Liver (tissue), 9 donors: ENCODE results near the gene ZNF160. TPM values are rescaled to one million over a fixed set of nuclear protein-coding genes. Genes with fewer than 3 reads are reported as not detected.
A peak's percentile ranks its signal among the peaks of the same experiment; 100 is the strongest.

ENCODE experiments used
- DNase-seq: peaks from one replicate; pipeline ENCODE4 v3.0.0-alpha.2; 2017; ENCODE audit warnings: low spot score
- H3K27ac ChIP-seq, 2 donors: one replicate each; pipeline ENCODE4 v1.7.0; 2013; ENCODE audit warnings: inconsistent platforms in 2 of 2, low read length in 2 of 2, control low read depth in 1 of 2, low read depth in 1 of 2, mild to moderate bottlenecking in 1 of 2
- H3K27me3 ChIP-seq, 4 donors: one replicate each; pipeline versions ENCODE4 v1.6.1 to v1.7.0; 2013; ENCODE audit warnings: low read length in 3 of 4, inconsistent platforms in 1 of 4, mild to moderate bottlenecking in 1 of 4, moderate library complexity in 1 of 4; ENCODE audit not compliant: control insufficient read depth in 4 of 4, insufficient read depth in 4 of 4
- H3K36me3 ChIP-seq, 4 donors: one replicate each; pipeline versions ENCODE4 v1.6.1 to v1.7.0; 2013; ENCODE audit warnings: low read length in 3 of 4, mild to moderate bottlenecking in 3 of 4, low read depth in 1 of 4, moderate library complexity in 1 of 4; ENCODE audit not compliant: control insufficient read depth in 4 of 4, insufficient read depth in 3 of 4
- H3K4me1 ChIP-seq, 4 donors: one replicate each; pipeline versions ENCODE4 v1.6.1 to v1.7.0; 2013; ENCODE audit warnings: low read length in 3 of 4, mild to moderate bottlenecking in 3 of 4, moderate library complexity in 1 of 4; ENCODE audit not compliant: control insufficient read depth in 4 of 4, insufficient read depth in 4 of 4
- H3K4me3 ChIP-seq, 3 donors: one replicate each; pipeline versions ENCODE4 v1.6.1 to v1.7.0; 2013; ENCODE audit warnings: low read length in 3 of 3, control low read depth in 1 of 3, low read depth in 1 of 3, mild to moderate bottlenecking in 1 of 3
- H3K9ac ChIP-seq, 2 donors: one replicate each; pipeline ENCODE4 v1.7.0; 2013; ENCODE audit warnings: low read length in 2 of 2, mild to moderate bottlenecking in 2 of 2, moderate library complexity in 2 of 2, control low read depth in 1 of 2, low read depth in 1 of 2
- H3K9me3 ChIP-seq, 4 donors: one replicate each; pipeline versions ENCODE4 v1.6.1 to v1.7.0; 2013; ENCODE audit warnings: low read length in 3 of 4; ENCODE audit not compliant: control insufficient read depth in 4 of 4
- CTCF ChIP-seq: fragments of 150-350 bp; IDR thresholded peaks from 2 replicates; pipeline ENCODE4 v1.5.1; 2017; ENCODE audit warnings: improper control_type of control experiment, low read depth, low read length; ENCODE audit not compliant: missing input control
- EGR1 ChIP-seq, 2 donors: IDR thresholded peaks; 2 replicates each; pipeline ENCODE4 v1.6.1; 2016 to 2018; ENCODE audit warnings: antibody characterized with exemption in 2 of 2, low read depth in 2 of 2
- FOXA1 ChIP-seq: IDR thresholded peaks from 2 replicates; pipeline ENCODE4 v1.6.1; 2016; ENCODE audit warnings: antibody characterized with exemption
- FOXA2 ChIP-seq: IDR thresholded peaks from 2 replicates; pipeline ENCODE4 v1.6.1; 2016; ENCODE audit warnings: antibody characterized with exemption
- GABPA ChIP-seq, 2 donors: IDR thresholded peaks in 1 of 2; conservative IDR thresholded peaks in 1 of 2; 2 replicates each; pipeline ENCODE4 v1.6.1; 2016; ENCODE audit warnings: antibody characterized with exemption in 2 of 2, mild to moderate bottlenecking in 1 of 2, moderate library complexity in 1 of 2
- HNF4A ChIP-seq, 2 donors: conservative IDR thresholded peaks; 2 replicates each; pipeline ENCODE4 v1.6.1; 2016; ENCODE audit warnings: antibody characterized with exemption in 2 of 2, mild to moderate bottlenecking in 2 of 2
- HNF4G ChIP-seq: IDR thresholded peaks from 2 replicates; pipeline ENCODE4 v1.6.1; 2016; ENCODE audit warnings: antibody characterized with exemption
- JUND ChIP-seq, 2 donors: IDR thresholded peaks; 2 replicates each; pipeline ENCODE4 v1.6.1; 2016; ENCODE audit warnings: antibody characterized with exemption in 2 of 2
- NR2F2 ChIP-seq: IDR thresholded peaks from 2 replicates; pipeline ENCODE4 v1.6.1; 2016; ENCODE audit warnings: antibody characterized with exemption
- RAD21 ChIP-seq, 2 donors: IDR thresholded peaks; 2 replicates each; pipeline ENCODE4 v1.6.1; 2016; ENCODE audit warnings: antibody characterized with exemption in 2 of 2, mild to moderate bottlenecking in 2 of 2
- RXRA ChIP-seq, 2 donors: IDR thresholded peaks; 2 replicates each; pipeline ENCODE4 v1.6.1; 2017 to 2018; ENCODE audit warnings: antibody characterized with exemption in 2 of 2, mild to moderate bottlenecking in 1 of 2
- SP1 ChIP-seq: IDR thresholded peaks from 2 replicates; pipeline ENCODE4 v1.6.1; 2018; ENCODE audit warnings: antibody characterized with exemption, mild to moderate bottlenecking
- TAF1 ChIP-seq: conservative IDR thresholded peaks from 2 replicates; pipeline ENCODE4 v1.6.1; 2016; ENCODE audit warnings: antibody characterized with exemption, mild to moderate bottlenecking
- YY1 ChIP-seq: IDR thresholded peaks from 2 replicates; pipeline ENCODE4 v1.6.1; 2016; ENCODE audit warnings: antibody characterized with exemption, mild to moderate bottlenecking
- whole genome bisulfite sequencing: extraction: QIAGEN DNeasy Blood & Tissue Kit; methylation state at CpG from one replicate; pipeline ENCODE4 v1.1.7; 2013; 5-methylcytosine and 5-hydroxymethylcytosine counted together
- polyA plus RNA-seq, 2 donors: library from polyadenylated mRNA; stranded (reverse) in 1 of 2; unstranded in 1 of 2; fragments of 200-250 nt in 1 of 2; fragments of >200 nt in 1 of 2; fragmentation: Nextera tagmentation in 1 of 2; extraction: Ambion mirVana in 1 of 2; gene quantifications; one replicate each; pipeline versions ENCODE4 v1.2.1 to v1.2.3, GENCODE V29; 2013 to 2015
- total RNA-seq, 2 donors: library from RNA; depleted of rRNA; stranded (reverse); fragments of >200 nt; gene quantifications; one replicate each; pipeline ENCODE4 v1.2.3, GENCODE V29; 2014
- TF ChIP-seq, protein P1 (sequence below): IDR thresholded peaks from 2 replicates; pipeline ENCODE4 v1.6.1; 2016; ENCODE audit warnings: antibody characterized with exemption
- TF ChIP-seq, protein P2 (sequence below): IDR thresholded peaks from 2 replicates; pipeline ENCODE4 v1.6.1; 2016; ENCODE audit warnings: antibody characterized with exemption
- TF ChIP-seq, protein P3 (sequence below): IDR thresholded peaks from 2 replicates; pipeline ENCODE4 v1.6.1; 2016; ENCODE audit warnings: antibody characterized with exemption, mild to moderate bottlenecking
- TF ChIP-seq, protein P4 (sequence below): IDR thresholded peaks from 2 replicates; pipeline ENCODE4 v1.6.1; 2016; ENCODE audit warnings: antibody characterized with exemption
- donor health status: healthy.
- donor health status: healthy.
- donor health status: healthy.
- donor health status: healthy.
- donor health status: healthy.

The ZNF160 gene
- total and polyA plus RNA-seq, 4 donors, result 6.3 to 30.1 (median 8.0) TPM

- H3K36me3 ChIP-seq, result no peaks in the 10 kb centered on the region
These were observed 55.8 kb downstream of the ZNF160 start for GRCh38 chr19:53047379-53047778.

More at GRCh38 chr19:53047379-53047778, 55.8 kb downstream of the ZNF160 start:
- Histone ChIP-seq H3K9ac (no peak overlapping the region), H3K4me3 (peak overlapping the region in 2 of 3 donors; percentile 20 to 31), H3K27ac (no peak overlapping the region), H3K9me3 (peaks cover 10 to 38% (median 22%) of the 10 kb centered on the region in 4 donors), H3K27me3 (no peaks in the 10 kb centered on the region), H3K4me1 (no peaks in the 10 kb centered on the region)
- DNase-seq, result no peak
- 89% methylated on average over 2 of the region's 2 CpGs for WGBS
- TF ChIP-seq NR2F2, result no peak
- TF ChIP-seq, protein P1, sequence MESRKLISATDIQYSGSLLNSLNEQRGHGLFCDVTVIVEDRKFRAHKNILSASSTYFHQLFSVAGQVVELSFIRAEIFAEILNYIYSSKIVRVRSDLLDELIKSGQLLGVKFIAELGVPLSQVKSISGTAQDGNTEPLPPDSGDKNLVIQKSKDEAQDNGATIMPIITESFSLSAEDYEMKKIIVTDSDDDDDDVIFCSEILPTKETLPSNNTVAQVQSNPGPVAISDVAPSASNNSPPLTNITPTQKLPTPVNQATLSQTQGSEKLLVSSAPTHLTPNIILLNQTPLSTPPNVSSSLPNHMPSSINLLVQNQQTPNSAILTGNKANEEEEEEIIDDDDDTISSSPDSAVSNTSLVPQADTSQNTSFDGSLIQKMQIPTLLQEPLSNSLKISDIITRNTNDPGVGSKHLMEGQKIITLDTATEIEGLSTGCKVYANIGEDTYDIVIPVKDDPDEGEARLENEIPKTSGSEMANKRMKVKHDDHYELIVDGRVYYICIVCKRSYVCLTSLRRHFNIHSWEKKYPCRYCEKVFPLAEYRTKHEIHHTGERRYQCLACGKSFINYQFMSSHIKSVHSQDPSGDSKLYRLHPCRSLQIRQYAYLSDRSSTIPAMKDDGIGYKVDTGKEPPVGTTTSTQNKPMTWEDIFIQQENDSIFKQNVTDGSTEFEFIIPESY, result no peak
- TF ChIP-seq, protein P2, sequence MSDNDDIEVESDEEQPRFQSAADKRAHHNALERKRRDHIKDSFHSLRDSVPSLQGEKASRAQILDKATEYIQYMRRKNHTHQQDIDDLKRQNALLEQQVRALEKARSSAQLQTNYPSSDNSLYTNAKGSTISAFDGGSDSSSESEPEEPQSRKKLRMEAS, result no peak
- no peak for TF ChIP-seq FOXA2
- TF ChIP-seq, protein P3, sequence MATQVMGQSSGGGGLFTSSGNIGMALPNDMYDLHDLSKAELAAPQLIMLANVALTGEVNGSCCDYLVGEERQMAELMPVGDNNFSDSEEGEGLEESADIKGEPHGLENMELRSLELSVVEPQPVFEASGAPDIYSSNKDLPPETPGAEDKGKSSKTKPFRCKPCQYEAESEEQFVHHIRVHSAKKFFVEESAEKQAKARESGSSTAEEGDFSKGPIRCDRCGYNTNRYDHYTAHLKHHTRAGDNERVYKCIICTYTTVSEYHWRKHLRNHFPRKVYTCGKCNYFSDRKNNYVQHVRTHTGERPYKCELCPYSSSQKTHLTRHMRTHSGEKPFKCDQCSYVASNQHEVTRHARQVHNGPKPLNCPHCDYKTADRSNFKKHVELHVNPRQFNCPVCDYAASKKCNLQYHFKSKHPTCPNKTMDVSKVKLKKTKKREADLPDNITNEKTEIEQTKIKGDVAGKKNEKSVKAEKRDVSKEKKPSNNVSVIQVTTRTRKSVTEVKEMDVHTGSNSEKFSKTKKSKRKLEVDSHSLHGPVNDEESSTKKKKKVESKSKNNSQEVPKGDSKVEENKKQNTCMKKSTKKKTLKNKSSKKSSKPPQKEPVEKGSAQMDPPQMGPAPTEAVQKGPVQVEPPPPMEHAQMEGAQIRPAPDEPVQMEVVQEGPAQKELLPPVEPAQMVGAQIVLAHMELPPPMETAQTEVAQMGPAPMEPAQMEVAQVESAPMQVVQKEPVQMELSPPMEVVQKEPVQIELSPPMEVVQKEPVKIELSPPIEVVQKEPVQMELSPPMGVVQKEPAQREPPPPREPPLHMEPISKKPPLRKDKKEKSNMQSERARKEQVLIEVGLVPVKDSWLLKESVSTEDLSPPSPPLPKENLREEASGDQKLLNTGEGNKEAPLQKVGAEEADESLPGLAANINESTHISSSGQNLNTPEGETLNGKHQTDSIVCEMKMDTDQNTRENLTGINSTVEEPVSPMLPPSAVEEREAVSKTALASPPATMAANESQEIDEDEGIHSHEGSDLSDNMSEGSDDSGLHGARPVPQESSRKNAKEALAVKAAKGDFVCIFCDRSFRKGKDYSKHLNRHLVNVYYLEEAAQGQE, result no peak
- no peak for TF ChIP-seq RXRA (IDR thresholded peaks at IDR 0.05)
- TF ChIP-seq CTCF, result no peak
- no peak for TF ChIP-seq SP1
- no peak for TF ChIP-seq FOXA1
- no peak for TF ChIP-seq JUND (IDR thresholded peaks at IDR 0.05)
- TF ChIP-seq HNF4A (conservative IDR thresholded peaks at IDR 0.05), result no peak
- TF ChIP-seq, protein P4, sequence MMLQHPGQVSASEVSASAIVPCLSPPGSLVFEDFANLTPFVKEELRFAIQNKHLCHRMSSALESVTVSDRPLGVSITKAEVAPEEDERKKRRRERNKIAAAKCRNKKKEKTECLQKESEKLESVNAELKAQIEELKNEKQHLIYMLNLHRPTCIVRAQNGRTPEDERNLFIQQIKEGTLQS, result no peak
- TF ChIP-seq TAF1, result no peak
- no peak for TF ChIP-seq HNF4G
- no peak for TF ChIP-seq EGR1 (IDR thresholded peaks at IDR 0.05; ENCODE audit: low read depth in 2 of 2)
- TF ChIP-seq GABPA (IDR thresholded peaks at IDR 0.05 in 1 of 2, conservative IDR thresholded peaks at IDR 0.05 in 1 of 2), result no peak
- TF ChIP-seq YY1, result no peak
- no peak for TF ChIP-seq RAD21 (IDR thresholded peaks at IDR 0.05)
